ENCODE results near the gene SGMS1.

DNA sequence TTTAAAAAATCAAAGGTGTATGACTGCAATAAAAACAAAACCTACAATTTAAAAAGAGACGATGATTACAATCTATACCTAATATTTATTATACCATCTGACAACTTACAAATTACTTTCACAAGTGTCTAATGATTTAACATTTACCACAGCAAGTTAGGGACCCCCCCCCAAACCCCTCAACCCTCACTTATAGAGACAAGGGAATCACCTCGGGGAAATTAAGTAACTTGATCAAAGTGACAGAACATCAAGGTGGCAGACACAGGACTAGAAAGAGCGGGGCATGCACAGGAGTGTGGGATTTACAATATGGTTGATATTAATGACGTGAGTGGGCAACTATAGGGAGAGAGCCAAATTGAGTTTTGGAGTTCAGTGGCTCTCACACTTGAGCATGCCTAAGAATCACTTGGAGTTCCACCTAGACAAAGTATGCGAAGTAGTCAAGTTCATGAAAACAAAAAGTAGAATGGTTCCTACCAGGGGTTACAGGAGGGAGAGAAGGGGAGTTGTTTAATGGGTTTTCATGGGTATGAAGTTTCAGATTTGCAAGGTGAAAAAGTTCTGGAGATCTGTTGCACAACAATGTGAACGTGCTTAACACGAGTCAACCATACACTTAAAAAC is 43.4 kb downstream of the SGMS1 start:
- TF ChIP-seq, protein P1, sequence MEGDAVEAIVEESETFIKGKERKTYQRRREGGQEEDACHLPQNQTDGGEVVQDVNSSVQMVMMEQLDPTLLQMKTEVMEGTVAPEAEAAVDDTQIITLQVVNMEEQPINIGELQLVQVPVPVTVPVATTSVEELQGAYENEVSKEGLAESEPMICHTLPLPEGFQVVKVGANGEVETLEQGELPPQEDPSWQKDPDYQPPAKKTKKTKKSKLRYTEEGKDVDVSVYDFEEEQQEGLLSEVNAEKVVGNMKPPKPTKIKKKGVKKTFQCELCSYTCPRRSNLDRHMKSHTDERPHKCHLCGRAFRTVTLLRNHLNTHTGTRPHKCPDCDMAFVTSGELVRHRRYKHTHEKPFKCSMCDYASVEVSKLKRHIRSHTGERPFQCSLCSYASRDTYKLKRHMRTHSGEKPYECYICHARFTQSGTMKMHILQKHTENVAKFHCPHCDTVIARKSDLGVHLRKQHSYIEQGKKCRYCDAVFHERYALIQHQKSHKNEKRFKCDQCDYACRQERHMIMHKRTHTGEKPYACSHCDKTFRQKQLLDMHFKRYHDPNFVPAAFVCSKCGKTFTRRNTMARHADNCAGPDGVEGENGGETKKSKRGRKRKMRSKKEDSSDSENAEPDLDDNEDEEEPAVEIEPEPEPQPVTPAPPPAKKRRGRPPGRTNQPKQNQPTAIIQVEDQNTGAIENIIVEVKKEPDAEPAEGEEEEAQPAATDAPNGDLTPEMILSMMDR (IDR thresholded peaks at IDR 0.05; ENCODE audit: poor library complexity, severe bottlenecking) = no peak
- TF ChIP-seq EZH2 (IDR thresholded peaks at IDR 0.05; ENCODE audit: borderline replicate concordance, insufficient read depth, low read length, poor library complexity, severe bottlenecking) (no peak), EP300 (conservative IDR thresholded peaks at IDR 0.05; ENCODE audit: poor library complexity, severe bottlenecking) (no peak), POLR2AphosphoS5 (IDR thresholded peaks at IDR 0.05) (no peak), MXI1 (conservative IDR thresholded peaks at IDR 0.05; ENCODE audit: poor library complexity, severe bottlenecking) (no peak)
- TF ChIP-seq, protein P2, sequence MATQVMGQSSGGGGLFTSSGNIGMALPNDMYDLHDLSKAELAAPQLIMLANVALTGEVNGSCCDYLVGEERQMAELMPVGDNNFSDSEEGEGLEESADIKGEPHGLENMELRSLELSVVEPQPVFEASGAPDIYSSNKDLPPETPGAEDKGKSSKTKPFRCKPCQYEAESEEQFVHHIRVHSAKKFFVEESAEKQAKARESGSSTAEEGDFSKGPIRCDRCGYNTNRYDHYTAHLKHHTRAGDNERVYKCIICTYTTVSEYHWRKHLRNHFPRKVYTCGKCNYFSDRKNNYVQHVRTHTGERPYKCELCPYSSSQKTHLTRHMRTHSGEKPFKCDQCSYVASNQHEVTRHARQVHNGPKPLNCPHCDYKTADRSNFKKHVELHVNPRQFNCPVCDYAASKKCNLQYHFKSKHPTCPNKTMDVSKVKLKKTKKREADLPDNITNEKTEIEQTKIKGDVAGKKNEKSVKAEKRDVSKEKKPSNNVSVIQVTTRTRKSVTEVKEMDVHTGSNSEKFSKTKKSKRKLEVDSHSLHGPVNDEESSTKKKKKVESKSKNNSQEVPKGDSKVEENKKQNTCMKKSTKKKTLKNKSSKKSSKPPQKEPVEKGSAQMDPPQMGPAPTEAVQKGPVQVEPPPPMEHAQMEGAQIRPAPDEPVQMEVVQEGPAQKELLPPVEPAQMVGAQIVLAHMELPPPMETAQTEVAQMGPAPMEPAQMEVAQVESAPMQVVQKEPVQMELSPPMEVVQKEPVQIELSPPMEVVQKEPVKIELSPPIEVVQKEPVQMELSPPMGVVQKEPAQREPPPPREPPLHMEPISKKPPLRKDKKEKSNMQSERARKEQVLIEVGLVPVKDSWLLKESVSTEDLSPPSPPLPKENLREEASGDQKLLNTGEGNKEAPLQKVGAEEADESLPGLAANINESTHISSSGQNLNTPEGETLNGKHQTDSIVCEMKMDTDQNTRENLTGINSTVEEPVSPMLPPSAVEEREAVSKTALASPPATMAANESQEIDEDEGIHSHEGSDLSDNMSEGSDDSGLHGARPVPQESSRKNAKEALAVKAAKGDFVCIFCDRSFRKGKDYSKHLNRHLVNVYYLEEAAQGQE (IDR thresholded peaks at IDR 0.05; ENCODE audit: borderline replicate concordance) = no peak

Measured in neural cell (in vitro differentiated cells).